Cardiac muscle cell (in vitro differentiated cells and primary cell): ENCODE measurements around the gene PRSS3. TPM values are rescaled to one million over a fixed set of nuclear protein-coding genes. Genes with fewer than 3 reads are reported as not detected.
"Not testable (repeated sequence)": the region's sequence is repeated elsewhere in the genome, so short reads cannot be mapped to it uniquely, and the experiment has no call there.

Experiments used
- DNase-seq, 2 donors: peaks; one replicate each; pipeline versions ENCODE4 v3.0.0 to v3.0.0-alpha.2; 2010 to 2017; ENCODE audit warnings: low read depth in 1 of 2, low spot score in 1 of 2
- H3K27ac ChIP-seq: fragments of 200-600 bp; sonication (generic); 2 replicates; pipeline ENCODE4 v1.5.1; 2016
- H3K27me3 ChIP-seq: fragments of 200-600 bp; sonication (generic); 2 replicates; pipeline ENCODE4 v1.6.0; 2016; ENCODE audit warnings: control low read depth
- H3K36me3 ChIP-seq: fragments of 200-600 bp; sonication (generic); 2 replicates; pipeline ENCODE4 v1.5.1; 2016; ENCODE audit warnings: control low read depth
- H3K4me1 ChIP-seq: fragments of 200-600 bp; sonication (generic); 2 replicates; pipeline ENCODE4 v1.8.1; 2017; ENCODE audit warnings: low read depth, mild to moderate bottlenecking, mixed run types
- H3K4me3 ChIP-seq: fragments of 200-600 bp; sonication (generic); 2 replicates; pipeline ENCODE4 v1.5.1; 2016; ENCODE audit warnings: mild to moderate bottlenecking
- H3K9me3 ChIP-seq: fragments of 200-600 bp; sonication (generic); 2 replicates; pipeline ENCODE4 v1.5.1; 2017; ENCODE audit warnings: low read depth, mild to moderate bottlenecking, control low read depth
- CTCF ChIP-seq: IDR thresholded peaks from 2 replicates; pipeline ENCODE4 v1.5.1; 2012; ENCODE audit warnings: low read depth, mild to moderate bottlenecking, low read length
- polyA plus RNA-seq: library from polyadenylated mRNA; unstranded; fragments of >200 nt; fragmentation: Nextera tagmentation; extraction: Ambion mirVana; gene quantifications from 2 replicates; pipeline ENCODE4 v1.2.1, GENCODE V29; 2016
- total RNA-seq: library from RNA; depleted of rRNA; stranded (reverse); fragments of >200 nt; gene quantifications from 2 replicates; pipeline ENCODE4 v1.2.3, GENCODE V29; 2016

PRSS3 gene
- total and polyA plus RNA-seq, 2 experiments from 2014 or later, result 0.24 TPM; not detected in 1

DNA sequence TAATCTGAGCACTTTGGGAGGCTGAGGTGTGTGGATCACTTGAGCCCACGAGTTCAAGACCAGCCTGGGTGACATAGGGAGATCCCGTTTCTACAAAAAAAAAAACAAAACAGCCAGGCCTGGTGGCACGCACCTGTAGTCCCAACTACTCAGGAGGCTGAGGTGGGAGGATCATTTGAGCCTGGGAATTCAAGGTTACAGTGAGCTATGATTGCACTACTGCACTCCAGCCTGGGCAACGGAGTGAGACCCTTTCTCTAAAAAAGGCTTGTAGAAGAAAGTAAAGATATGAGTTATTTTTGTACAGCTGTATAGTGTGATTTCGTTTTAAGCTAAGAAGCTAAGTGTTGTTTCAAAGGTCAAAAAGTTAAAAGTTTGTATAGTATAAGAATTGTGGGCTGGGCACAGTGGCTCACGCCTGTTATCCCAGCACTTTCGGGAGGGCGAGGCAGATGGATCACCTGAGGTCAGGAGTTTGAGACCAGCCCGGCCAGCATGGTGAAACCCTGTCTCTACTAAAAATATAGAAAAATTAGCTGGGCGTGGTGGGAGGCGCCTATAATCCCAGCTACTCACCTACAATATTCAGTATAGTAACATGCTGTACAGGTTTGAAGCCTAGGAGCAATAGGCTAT is 40.4 kb downstream of the PRSS3 start:
- Histone ChIP-seq H3K27ac (no peak overlapping the region), H3K4me3 (no peak overlapping the region), H3K27me3 (no peaks in the 10 kb centered on the region), H3K9me3 (no peaks in the 10 kb centered on the region), H3K4me1 (peaks cover 7% of the 10 kb centered on the region), H3K36me3 (no peaks in the 10 kb centered on the region)
- no peak for DNase-seq
- TF ChIP-seq CTCF, result no peak

DNA sequence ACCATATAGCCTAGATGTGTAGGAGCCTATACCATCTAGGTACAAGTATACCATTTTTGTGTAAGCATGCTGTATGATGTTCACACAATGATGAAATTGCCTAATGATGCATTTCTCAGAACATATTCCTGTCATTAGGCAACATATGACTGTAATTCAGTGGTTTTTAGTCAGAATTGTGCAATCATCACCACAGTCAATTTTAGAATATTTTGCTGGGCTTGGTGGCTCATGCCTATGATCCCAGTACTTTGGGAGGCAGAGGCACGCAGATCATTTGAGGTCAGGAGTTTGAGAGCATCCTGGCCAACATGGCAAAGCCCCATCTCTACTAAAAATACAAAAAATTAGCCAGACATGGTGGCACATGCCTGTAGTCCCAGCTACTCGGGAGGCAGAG is 40.9 kb downstream of the PRSS3 start:
- DNase-seq, result peak in 1 of 2 donors; percentile 93
- H3K27me3 ChIP-seq, H3K27ac ChIP-seq: not testable (repeated sequence)

GRCh38 chr9:33837138-33837537 is 41.8 kb downstream of the PRSS3 start:
- H3K4me1 ChIP-seq, result peaks cover 18% of the 10 kb centered on the region
- H3K9me3 ChIP-seq, result no peaks in the 10 kb centered on the region
- no peak overlapping the region for H3K4me3 ChIP-seq
- H3K27me3 ChIP-seq, result no peaks in the 10 kb centered on the region
- TF ChIP-seq CTCF, result no peak
- peak overlapping the region; percentile 18 for H3K27ac ChIP-seq
- no peaks in the 10 kb centered on the region for H3K36me3 ChIP-seq
- DNase-seq, result no peak

More for the DNA sequence above, 40.9 kb downstream of the PRSS3 start:
- H3K4me3 ChIP-seq, H3K4me1 ChIP-seq, H3K36me3 ChIP-seq, H3K9me3 ChIP-seq: not testable (repeated sequence)

- no peaks in the 10 kb centered on the region for H3K36me3 ChIP-seq
- no peaks in the 10 kb centered on the region for H3K27me3 ChIP-seq
- peak overlapping the region; percentile 58 for H3K27ac ChIP-seq
- H3K4me3 ChIP-seq, result no peak overlapping the region
- peaks cover 24% of the 10 kb centered on the region for H3K4me1 ChIP-seq
- DNase-seq, result no peak
- H3K9me3 ChIP-seq, result no peaks in the 10 kb centered on the region
- no peak for TF ChIP-seq CTCF
Observed at GRCh38 chr9:33840381-33840780, 45.0 kb downstream of the PRSS3 start.

DNA sequence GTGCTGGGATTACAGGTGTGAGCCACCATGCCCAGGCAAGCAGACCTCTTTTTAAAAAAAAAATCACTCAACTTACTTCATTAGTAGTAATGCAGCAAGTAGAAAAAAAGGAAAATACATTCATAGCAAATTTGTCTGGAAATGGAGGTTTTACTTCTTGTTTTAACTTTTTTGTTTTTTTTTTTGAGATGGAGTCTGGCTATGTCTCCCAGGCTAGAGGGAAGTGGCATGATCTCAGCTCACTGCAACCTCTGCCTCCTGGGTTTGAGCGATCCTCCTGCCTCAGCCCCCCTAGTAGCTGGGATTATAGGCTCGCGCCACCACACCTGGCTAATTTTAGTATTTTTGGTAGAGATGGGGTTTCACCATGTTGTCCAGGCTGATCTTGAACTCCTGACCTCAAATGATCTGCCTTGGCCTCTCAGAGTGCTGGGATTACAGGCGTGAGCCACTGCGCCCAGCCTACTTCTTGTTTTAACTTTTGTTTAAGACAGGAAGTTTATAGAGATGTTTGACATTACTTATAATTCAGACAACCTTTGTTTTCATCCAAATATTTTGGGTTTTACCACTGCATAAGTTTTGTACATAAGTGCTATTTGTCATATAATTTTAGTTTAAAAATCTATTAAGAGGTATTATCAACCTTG is 48.1 kb downstream of the PRSS3 start:
- Histone ChIP-seq H3K36me3 (no peaks in the 10 kb centered on the region), H3K9me3 (no peaks in the 10 kb centered on the region), H3K27me3 (no peaks in the 10 kb centered on the region), H3K27ac (no peak overlapping the region), H3K4me1 (peaks cover 24% of the 10 kb centered on the region), H3K4me3 (no peak overlapping the region)
- no peak for TF ChIP-seq CTCF
- no peak for DNase-seq

- Histone ChIP-seq H3K27me3 (no peaks in the 10 kb centered on the region), H3K9me3 (no peaks in the 10 kb centered on the region)
Observed at GRCh38 chr9:33846231-33846630, 50.9 kb downstream of the PRSS3 start.

GRCh38 chr9:33847894-33848205 is 52.5 kb downstream of the PRSS3 start:
- H3K4me3 ChIP-seq, H3K9me3 ChIP-seq, H3K27ac ChIP-seq, H3K27me3 ChIP-seq, H3K4me1 ChIP-seq, H3K36me3 ChIP-seq, DNase-seq: not testable (repeated sequence)

More at GRCh38 chr9:33846231-33846630, 50.9 kb downstream of the PRSS3 start:
- DNase-seq, result no peak
- Histone ChIP-seq H3K36me3 (no peaks in the 10 kb centered on the region), H3K4me1 (peaks cover 17% of the 10 kb centered on the region), H3K27ac (no peak overlapping the region), H3K4me3 (no peak overlapping the region)
- TF ChIP-seq CTCF, result no peak
